ENCODE results near the gene SINHCAF.
"Not testable (repeated sequence)": the region's sequence is repeated elsewhere in the genome, so short reads cannot be mapped to it uniquely, and the experiment has no call there.

SINHCAF gene

DNA sequence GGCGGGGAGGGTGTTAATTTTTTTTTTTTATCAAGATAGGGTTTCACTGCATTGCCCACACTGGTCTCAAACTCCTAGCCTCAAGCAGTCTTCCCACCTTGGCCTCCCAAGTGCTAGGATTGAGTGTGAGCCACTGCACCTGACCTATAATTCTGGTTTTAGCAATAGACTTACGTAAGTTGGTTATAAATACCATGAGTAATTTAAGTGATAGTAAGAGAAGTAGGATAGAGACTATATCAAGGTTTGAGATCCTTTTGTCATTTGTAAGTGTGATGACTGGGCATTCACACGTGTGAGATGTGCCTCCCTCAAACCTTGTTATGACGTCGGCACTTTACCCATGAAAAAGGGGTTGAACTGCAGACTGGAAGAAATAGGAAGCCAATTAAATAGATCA, 22.5 kb downstream of the SINHCAF start:
- DNase-seq, result no peak

DNA sequence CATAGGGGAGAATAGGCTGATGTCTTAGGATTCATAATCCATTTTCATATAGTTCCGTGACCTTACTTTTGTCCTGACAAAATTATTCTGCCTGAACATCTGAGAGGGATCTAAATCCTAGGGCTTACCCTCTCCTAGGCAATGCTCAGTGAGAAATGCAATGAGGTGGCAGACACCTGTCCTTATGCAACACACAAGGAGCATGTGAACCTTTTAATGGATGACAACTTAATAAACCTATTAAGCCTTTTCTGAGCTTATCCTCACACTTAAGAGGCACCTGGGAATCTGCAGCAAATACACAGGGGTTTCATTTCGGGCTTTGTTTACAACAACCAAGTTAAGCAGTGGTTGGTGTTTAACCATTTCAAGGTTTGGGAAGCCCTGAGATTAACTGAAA, 24.6 kb downstream of the SINHCAF start:
- DNase-seq, result no peak

DNA sequence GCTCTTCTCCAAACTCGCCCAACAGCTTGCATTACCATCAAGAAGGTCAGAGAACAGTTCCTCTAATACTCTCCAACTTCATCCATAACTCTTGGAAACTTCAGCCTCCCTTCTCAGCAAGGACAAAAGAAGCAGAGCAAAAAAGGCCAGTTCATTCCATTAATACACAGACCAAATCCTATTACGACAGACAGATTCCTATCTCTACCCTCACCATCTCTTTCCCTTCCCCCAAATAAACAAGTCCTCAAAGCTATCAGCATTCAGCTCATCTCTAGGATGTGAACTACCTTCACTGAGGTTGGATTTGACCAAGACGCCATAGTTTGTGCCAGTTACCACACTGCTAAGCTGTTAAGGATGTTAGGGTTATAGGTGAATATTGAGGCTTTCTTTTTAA, 25.2 kb downstream of the SINHCAF start:
- DNase-seq, result no peak

DNA sequence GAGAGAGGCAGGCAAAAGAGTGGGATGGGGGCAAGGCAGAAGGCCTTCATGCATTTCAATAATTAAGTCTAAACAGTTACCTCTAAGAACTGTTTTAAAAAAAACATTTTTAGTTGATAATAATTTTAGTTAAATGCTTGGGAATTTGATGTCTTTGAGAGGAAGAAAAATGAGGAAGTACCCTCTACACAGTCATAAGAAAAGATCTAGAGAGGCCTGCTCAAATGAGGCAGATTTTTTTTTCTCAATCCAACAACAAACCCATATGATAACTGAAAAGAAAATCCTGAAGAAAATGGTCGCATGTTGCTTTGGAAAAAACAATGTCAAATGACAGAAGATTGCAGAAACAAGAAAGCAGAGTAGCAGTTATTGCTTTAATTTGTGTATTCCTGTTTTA, 25.6 kb downstream of the SINHCAF start:
- no peak for DNase-seq

DNA sequence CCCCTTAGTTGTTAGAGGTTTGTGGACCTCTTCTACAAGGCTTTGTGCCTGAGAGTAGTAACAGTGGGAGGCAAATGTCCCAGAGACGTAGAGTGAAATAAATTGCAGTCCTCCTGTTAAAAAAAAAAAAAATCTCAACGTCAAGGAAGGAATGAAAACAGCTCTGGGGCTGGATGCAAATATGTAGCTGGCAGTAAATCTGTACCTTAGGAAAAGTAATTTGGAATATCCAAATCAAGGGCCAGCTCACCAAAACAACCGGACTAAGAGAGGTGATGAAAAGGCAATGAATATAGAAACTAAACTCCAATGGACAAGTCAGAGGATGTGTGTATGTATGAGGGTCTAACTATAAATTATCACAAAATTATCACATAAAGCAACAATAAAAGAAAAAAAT, 27.0 kb downstream of the SINHCAF start:
- no peak for DNase-seq

DNA sequence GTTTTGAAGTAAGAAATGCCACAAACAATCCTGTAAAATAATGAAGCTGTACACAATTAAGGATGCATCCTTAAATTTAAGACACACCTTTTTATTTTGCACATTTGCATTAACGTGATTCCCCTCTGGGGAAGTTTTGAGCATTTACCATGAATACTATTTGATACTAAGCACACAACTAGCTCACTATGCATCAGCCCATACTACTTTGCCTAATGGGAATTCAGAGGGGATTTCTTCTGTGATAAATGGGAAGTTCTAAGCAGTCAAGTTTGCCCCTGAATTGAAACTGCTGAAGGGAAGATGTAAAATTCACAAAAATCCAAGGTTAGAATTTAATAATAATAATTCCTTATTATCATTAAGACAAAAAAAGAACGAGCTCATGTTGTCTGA, 27.4 kb downstream of the SINHCAF start:
- DNase-seq, result no peak

DNA sequence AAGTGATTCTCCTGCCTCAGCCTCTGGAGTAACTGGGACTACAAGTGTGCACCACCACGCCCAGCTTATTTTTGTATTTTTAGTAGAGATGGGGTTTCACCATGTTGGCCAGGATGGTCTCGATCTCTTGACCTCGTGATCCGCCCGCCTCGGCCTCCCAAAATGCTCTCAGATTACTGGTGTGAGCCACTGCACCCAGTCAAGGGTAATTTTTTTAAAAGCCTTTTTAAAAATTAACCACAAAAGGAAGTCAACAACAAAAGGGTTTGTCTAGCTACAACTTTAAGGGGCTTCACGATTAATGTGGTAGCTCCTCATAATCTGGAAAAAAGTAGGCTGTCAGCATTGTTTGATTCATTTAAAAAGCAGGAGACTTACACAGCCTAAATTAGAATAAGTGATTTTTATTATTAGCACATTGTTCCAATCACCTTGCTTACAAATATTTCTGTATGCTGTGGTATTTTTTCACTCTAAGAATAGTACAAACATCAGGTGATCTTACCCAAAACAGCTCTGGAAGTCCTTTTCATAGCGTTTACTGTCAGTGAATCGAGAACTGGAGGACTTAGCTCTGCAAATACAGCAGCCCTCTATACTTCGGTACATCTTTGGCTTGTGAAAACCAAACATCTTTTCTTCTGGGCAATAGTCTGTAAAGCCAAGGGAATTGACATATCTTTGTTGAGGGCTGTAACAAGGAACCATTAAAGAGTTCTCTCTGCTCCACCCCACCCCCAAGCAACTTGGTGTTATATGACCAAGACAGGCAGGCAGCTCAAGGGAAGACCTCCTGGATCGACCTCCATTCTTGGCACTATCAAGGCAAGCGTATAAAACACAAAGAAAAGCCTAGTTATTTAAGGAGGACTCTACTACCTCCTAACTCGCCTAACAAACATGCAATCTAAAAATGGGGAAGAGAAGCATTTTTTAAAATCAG, 28.1 kb downstream of the SINHCAF start:
- no peak for DNase-seq

DNA sequence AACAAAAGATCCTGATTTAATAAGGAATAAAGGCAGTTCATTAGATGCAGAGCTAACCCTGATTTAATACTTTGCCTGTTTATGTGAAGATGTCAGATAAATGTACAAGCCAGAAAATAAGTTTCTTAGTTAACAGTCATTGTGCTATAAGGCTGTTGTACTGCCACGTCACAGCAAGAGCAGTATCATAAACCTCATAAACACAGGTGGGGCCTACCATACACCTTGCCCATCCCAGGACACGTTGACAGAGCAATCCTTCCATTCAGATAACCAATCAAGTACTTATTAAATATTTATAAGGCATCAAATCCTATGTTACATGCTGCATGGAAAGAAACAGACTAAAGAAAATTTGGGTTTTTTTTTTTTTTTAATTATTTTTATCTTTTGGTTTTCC, 36.5 kb downstream of the SINHCAF start:
- DNase-seq, result no peak

DNA sequence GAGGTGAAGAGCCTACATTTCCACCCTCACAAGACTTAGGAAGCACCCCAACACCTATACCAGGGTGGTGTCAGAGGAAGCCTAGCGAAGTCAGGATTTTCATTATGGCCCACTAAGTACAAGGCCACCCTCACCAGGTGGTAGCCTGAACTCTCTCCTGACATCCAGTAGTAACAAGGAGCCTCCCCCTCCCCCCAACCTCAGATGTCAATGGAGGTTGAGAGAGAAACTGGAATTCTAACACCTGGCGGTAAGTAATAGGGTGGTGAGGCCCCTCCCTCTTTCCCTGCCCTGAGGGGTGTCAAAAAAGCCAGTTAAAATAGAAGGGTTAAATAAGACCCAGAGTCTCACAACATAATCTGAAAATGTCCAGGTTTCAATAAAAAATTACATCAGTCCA, 37.6 kb downstream of the SINHCAF start:
- DNase-seq, result no peak

DNA sequence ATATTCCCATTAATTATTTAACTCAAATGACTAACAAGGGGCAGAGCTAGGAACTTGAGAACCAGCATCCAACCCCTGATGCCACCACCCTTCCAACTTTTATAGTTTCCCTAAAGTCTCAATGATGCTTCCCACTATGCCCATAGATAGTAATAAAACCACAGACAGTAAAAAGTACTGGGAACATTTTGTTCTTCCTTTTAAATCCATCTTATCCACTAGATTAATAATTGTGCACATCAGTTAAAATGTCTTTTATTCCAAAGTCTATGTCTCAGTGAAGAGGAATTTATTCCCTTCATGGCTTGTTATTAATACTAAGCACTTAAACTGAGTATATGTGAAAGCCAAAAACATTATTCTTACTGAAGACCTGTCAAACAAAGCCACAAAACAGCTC, 45.8 kb downstream of the SINHCAF start:
- no peak for DNase-seq

DNA sequence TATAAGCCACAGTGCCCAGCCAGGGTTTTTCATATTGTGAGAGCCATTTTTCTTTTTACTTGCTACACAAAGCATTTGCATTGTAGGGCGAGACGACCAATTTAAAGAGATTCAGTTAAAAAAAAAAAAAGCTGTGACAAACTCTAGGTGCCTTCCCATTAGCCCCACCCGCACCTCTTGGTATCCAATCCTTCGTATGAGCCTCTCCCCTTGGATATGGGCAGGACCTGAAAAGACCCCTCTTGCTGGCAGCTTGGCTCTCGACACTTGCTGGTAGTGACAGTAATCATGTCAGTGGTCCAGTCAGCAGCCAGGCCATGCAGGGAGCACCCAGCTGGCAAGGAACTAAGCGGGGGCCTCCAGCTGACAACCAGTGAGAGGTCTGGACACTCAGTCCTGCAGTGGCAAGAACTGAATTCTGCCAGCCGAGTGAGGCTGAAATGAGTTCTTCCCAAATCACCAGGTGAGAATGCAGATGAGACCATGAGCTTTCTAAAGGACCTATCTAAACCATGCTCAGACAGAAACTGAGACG, 46.5 kb downstream of the SINHCAF start:
- DNase-seq, result no peak

DNA sequence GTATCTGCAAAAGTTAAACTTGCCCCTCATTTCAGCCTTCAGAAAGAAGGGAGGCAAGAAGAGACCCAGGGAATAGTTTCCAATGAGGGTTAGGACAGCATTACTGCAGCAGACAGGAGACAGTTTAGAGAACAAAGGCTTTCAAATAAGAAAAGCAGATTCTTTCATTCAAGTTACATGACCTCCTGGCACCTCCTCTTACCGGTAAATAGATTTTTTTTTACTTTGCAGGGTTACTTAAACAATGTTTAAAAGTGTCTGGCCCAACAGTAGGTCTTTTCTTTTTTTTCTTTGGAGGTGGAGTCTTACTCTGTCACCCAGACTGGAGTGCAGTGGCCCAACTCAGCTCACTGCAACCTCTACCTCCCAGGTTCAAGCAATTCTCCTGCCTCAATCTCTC, 47.1 kb downstream of the SINHCAF start:
- no peak for DNase-seq

DNA sequence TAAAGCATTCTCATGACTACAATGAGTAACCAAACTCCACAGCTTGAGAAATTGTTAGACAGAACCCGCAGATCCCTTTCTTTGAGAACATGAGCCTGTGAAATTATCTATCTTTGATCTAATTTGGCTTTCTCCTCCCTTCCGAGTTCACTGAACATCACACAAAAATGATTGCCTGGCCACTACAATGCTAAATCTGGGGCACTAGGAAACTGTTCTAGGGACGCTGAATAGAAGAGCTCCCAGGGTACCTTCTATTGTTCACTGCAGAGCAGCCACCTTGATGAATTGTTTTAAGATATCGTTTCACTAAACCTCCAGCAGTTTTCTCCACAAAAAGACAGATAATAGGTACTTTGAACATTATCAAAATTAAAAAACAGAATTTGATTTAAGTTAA, 47.5 kb downstream of the SINHCAF start:
- DNase-seq, result no peak

DNA sequence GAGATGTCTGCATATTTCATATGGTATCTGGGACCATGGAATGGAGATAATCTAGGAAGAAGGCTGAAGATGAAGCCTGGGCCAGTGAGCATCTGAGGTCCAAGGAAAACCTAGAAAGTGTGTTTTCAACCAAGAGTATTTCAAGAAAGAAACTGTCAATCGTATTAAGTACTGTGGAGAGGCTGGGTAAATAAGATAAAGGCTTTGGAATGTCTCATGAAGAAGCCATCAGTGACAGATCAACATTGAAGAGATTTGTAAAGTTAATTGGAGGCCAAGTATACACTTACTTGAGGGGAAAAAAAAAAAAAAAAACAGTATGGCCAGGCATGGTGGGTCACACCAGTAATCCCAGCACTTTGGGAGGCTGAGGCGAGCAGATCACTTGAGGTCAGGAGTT, 48.9 kb downstream of the SINHCAF start:
- DNase-seq, result no peak

DNA sequence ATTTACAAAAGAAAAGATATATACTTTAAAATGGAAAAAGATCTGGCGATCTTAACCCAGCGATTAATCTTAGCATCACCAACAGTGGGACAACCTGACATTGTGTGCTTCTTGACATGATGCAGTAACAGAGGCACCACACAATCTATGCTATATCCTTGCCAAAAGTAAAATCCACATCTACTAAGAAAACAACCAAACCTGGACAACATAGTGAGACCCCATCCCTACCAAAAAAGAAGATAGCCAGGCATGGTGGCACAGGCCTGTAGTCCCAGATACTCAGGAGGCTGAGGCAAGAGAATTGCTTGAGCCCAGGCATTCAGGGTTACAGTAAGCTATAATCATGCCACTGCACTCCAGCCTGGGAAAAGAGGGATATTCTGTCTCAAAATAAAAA, 50.5 kb downstream of the SINHCAF start:
- DNase-seq, result no peak

DNA sequence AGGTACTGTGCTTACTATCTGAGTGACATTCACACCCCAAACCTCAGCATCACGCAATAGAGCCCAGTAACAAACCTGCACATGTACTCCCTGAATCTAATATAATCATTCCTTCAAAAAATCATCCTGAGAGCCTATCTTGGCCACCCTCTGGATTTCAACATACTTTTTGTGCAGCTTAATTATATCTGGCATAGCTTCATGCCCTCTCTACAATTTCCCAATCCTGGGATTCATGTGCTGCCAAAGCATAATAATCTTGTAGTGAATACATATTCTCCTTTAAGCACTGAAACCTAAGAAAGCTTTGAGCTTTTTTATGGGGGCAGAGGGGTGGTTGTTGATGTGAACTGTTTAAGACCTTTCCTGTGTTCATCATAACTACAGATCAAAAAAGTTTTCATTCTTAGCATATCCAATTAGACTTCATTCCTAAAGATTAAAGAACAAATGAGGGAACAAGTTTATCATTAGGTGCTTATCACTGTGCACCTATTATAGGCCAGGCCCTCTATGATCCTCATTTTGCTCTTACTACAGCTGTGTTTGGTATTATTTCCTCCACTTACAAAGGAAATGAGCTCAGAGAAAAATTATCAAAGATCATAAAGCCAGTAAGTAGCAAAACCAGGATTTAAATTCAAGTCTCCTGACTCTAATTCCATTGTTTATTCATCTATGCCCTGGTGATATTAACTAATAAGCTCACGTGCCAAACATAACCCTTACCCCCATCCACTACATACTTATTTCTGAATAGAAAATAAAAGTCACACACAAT, 51.2 kb downstream of the SINHCAF start:
- no peak for DNase-seq

DNA sequence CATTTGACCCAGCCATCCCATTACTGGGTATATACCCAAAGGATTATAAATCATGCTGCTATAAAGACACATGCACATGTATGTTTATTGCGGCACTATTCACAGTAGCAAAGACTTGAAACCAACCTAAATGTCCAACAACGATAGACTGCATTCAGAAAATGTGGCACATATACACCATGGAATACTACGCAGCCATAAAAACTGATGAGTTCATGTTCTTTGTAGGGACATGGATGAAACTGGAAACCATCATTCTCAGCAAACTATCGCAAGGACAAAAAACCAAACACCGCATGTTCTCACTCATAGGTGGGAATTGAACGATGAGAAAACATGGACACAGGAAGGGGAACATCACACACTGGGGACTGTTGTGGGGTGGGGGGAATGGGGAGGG, 52.2 kb downstream of the SINHCAF start:
- not testable (repeated sequence) for DNase-seq

DNA sequence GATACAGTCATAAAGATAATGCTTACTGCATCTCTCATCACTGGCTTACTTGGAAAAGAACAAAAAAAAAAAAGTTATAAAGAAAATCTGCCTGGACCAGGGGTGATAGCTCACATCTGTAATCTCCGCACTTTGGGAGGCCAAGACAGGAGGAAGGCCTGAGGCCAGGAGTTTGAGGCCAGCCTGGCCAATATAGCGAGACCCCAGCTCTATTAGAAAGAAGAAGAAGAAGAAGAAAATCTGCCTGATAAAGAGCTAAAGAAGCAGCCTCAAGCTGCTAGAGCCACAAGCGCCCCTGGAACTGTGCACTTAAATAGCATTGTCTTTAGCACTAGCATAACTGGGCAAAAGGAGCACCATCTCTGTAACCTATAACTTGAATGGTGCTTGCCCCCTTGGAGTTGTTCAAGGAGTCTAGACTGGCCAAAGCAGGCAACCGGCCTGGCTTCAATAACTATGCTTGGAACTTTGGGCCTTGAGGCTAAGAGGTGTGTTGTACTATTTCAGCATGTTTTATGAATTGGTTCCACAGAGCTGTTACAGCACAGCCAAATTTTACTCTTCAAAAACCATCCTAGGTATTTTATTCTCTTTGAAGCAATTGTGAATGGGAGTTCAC, 53.2 kb downstream of the SINHCAF start:
- no peak for DNase-seq

DNA sequence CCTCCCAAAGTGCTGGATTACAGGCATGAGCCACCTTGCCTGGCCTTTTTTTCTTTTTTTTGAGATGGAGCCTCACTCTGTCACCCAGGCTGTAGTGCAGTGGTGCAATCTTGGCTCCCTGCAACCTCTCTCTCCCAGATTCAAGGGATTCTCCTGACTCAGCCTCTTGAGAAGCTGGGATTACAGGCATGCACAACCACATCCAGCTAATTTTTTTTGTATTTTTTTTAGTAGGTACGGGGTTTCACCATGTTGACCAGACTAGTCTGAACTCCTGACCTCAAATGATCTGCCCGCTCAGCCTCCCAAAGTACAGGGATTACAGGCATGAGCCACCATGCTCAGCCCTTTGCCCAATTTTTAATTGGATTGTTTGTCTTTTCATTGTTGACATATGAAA, 58.0 kb downstream of the SINHCAF start:
- DNase-seq, result peak; percentile 6

DNA sequence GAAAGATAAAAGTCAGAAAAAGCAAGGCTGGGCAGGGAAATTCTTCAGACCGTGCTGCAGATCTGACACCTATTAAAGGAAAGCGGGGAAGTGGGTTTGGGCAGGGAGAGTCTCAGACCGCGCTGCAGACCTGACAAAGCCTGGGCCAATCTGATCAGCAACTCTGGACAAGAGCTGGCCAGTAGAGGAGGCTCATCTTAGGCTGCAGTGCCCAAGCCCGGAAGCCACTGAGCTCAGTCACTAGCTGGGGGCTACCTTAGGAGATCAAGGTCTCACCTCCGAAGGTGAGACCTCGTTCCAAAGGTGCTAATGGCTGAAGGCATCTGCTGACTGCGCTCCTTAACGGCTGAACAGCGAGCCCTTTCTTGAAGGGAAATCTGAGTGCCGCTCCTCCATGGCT, 60.2 kb downstream of the SINHCAF start:
- DNase-seq, result no peak

DNA sequence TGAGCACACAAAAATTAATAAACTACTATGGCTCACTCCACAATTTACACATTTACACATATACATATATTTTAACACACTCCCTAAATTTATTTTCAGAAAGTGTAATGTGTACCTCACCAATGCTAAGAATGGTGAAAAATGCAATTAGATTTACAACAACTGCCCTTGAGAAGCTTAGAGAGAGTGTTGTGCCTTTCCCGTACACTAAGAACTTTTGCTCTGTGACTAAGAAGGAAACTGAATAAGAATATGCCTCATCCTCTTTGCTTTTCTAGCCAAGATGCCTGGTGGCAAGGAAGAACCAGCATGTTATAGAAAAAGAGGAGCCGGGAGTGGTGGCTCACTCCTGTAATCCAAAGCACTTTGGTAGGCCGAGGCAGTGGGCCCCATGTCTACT, 62.3 kb downstream of the SINHCAF start:
- no peak for DNase-seq

DNA sequence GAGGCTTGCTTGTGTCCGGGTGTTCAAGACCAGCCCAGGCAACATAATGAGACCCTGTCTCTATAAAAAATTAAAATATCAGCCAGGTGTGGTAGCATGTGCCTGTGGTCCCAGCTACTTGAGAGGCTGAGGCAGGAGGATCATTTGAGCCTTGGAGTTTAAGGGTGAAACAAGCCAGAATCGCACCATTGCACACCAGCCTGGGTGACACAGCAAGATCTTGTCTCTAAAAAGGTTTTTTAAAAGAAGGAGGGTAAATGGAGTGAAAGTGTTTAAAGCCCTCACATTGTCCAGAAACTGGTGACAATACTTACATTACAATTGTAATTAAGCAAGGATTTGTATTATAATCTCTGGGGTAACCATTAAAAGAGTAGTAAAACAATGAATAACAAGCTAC, 64.2 kb downstream of the SINHCAF start:
- DNase-seq, result no peak

DNA sequence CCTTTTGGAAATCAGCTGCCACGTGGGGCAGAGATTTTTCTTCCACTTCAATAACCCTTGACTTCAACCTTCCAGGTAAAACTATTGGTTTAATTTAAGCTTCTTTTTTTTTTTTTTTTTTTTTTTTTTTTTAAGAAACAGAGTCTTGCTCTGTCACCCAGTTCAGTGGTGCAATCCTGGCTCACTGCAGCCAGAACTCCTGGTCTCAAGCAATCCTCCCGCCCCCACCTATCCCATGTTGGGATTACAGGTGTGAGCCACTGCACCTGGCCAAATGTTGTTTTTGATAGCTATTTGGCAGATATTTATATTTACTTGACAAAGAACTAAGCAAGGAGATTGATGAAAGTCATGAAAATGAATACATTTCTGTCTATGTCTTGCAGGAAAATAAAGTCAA, 65.1 kb downstream of the SINHCAF start:
- no peak for DNase-seq
